GM10266 (cell line): ENCODE measurements around the gene PPP2R2B.

Experiments used
- DNase-seq: peaks from one replicate; pipeline ENCODE4 v3.0.0; 2012; ENCODE audit errors: extremely low spot score
- CTCF ChIP-seq: IDR thresholded peaks from 2 replicates; pipeline ENCODE4 v1.5.1; 2012; ENCODE audit warnings: mild to moderate bottlenecking, low read depth; ENCODE audit not compliant: control insufficient read depth, insufficient read depth; ENCODE audit errors: missing control alignments

Gene PPP2R2B

GRCh38 chr5:146656703-146657102 lies 221.9 kb downstream of the PPP2R2B start:
- no peak for DNase-seq
- TF ChIP-seq CTCF = no peak

GRCh38 chr5:146653560-146653959 lies 225.0 kb downstream of the PPP2R2B start:
- DNase-seq = no peak
- no peak for TF ChIP-seq CTCF

GRCh38 chr5:146652547-146652946 lies 226.0 kb downstream of the PPP2R2B start:
- no peak for DNase-seq
- TF ChIP-seq CTCF = no peak

- no peak for DNase-seq
Observed at GRCh38 chr5:146647656-146648199, 230.8 kb downstream of the PPP2R2B start.

GRCh38 chr5:146646441-146646840 lies 232.1 kb downstream of the PPP2R2B start:
- no peak for DNase-seq
- TF ChIP-seq CTCF = no peak

More at GRCh38 chr5:146647656-146648199, 230.8 kb downstream of the PPP2R2B start:
- TF ChIP-seq CTCF = no peak

GRCh38 chr5:146645342-146645741 lies 233.2 kb downstream of the PPP2R2B start:
- no peak for DNase-seq
- TF ChIP-seq CTCF = no peak

GRCh38 chr5:146644831-146645230 lies 233.7 kb downstream of the PPP2R2B start:
- no peak for DNase-seq
- TF ChIP-seq CTCF = no peak
